Esophagus squamous epithelium (tissue), 4 donors: Measurements from ENCODE around the gene OPN1LW.
"Not testable (repeated sequence)": the region's sequence is repeated elsewhere in the genome, so short reads cannot be mapped to it uniquely, and the experiment has no call there.

Experiments
- POLR2A ChIP-seq, 4 donors: fragments of 450-650 bp; IDR thresholded peaks; one replicate each; pipeline ENCODE4 v1.6.1; 2017; ENCODE audit warnings: antibody characterized with exemption in 4 of 4, mild to moderate bottlenecking in 4 of 4, moderate library complexity in 3 of 4
- TF ChIP-seq, protein P1 (sequence below), 6 experiments: fragments of 450-650 bp in 4 of 6; fragments of 200-600 bp in 2 of 6; sonication (generic) in 2 of 6; IDR thresholded peaks; one replicate each; pipeline ENCODE4 v1.5.1; 2016 to 2019; ENCODE audit warnings: antibody characterized with exemption in 6 of 6, mild to moderate bottlenecking in 4 of 6, moderate library complexity in 4 of 6

DNA sequence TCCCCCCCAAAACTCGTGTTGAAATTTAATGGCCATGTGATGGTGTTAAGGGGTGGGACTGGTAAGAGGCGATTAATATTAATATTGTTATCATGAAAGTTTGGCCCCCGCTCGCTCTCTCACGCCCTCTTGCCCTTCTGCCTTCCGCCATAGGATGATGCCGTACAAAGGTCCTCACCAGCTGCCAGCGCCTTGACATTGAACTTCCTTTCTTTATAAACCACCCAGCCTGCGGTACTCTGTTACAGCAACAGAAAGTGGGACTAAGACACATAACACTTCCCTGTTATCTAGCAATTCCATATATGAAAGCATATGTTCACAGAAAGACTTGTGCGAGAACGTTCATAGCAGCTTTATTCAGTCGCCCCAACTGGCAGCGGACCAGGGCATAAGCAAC, 24.3 kb downstream of the OPN1LW start:
- TF ChIP-seq, protein P1, sequence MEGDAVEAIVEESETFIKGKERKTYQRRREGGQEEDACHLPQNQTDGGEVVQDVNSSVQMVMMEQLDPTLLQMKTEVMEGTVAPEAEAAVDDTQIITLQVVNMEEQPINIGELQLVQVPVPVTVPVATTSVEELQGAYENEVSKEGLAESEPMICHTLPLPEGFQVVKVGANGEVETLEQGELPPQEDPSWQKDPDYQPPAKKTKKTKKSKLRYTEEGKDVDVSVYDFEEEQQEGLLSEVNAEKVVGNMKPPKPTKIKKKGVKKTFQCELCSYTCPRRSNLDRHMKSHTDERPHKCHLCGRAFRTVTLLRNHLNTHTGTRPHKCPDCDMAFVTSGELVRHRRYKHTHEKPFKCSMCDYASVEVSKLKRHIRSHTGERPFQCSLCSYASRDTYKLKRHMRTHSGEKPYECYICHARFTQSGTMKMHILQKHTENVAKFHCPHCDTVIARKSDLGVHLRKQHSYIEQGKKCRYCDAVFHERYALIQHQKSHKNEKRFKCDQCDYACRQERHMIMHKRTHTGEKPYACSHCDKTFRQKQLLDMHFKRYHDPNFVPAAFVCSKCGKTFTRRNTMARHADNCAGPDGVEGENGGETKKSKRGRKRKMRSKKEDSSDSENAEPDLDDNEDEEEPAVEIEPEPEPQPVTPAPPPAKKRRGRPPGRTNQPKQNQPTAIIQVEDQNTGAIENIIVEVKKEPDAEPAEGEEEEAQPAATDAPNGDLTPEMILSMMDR (IDR thresholded peaks at IDR 0.05), result not testable (repeated sequence)
- not testable (repeated sequence) for TF ChIP-seq POLR2A (IDR thresholded peaks at IDR 0.05)
